ENCODE results near the gene IRAK1BP1. TPM values are rescaled to one million over a fixed set of nuclear protein-coding genes. Genes with fewer than 3 reads are reported as not detected.

IRAK1BP1 gene
- total and polyA plus RNA-seq, 2 donors from 2014 or later, result 6.1 to 6.6 TPM

GRCh38 chr6:78910010-78910409, 42.7 kb downstream of the IRAK1BP1 start:
- Histone ChIP-seq H3K9ac (ENCODE audit: low read length in 3 of 3) (no peak overlapping the region), H3K27me3 (ENCODE audit: control insufficient read depth, insufficient read depth, low read length) (no peaks in the 10 kb centered on the region), H3K4me3 (ENCODE audit: low read length in 3 of 3) (peak overlapping the region; percentile 35 to 66 (median 59)), H3K4me1 (ENCODE audit: control insufficient read depth in 2 of 3, insufficient read depth in 2 of 3, low read depth in 1 of 3, low read length in 3 of 3) (peaks cover 0 to 8% (median 0%) of the 10 kb centered on the region in 3 donors), H3K36me3 (ENCODE audit: control insufficient read depth in 2 of 3, insufficient read depth in 3 of 3, low read length in 3 of 3) (no peaks in the 10 kb centered on the region), H3K27ac (ENCODE audit: low read depth in 2 of 2, low read length in 2 of 2) (no peak overlapping the region), H3K9me3 (ENCODE audit: control insufficient read depth in 2 of 3, insufficient read depth in 1 of 3, low read length in 3 of 3) (no peaks in the 10 kb centered on the region)
- DNase-seq, result peak in 1 of 5 donors; percentile 6
- intact Hi-C loops (cut with DNase I), result no loop called here
- FAIRE-seq, result no peak
- no peak for TF ChIP-seq CTCF (IDR thresholded peaks at IDR 0.05; ENCODE audit: borderline replicate concordance, extremely low read depth, insufficient read depth)

GRCh38 chr6:78910591-78911171, 43.3 kb downstream of the IRAK1BP1 start:
- intact Hi-C loops (cut with DNase I), result no loop called here
- peak; percentile 21 to 60 (median 43) for DNase-seq
- TF ChIP-seq CTCF (IDR thresholded peaks at IDR 0.05; ENCODE audit: borderline replicate concordance, extremely low read depth, insufficient read depth), result no peak

GRCh38 chr6:78911218-78911940, 44.0 kb downstream of the IRAK1BP1 start:
- Histone ChIP-seq H3K36me3 (ENCODE audit: control insufficient read depth in 2 of 3, insufficient read depth in 3 of 3, low read length in 3 of 3) (no peaks in the 10 kb centered on the region), H3K9ac (ENCODE audit: low read length in 3 of 3) (no peak overlapping the region), H3K4me1 (ENCODE audit: control insufficient read depth in 2 of 3, insufficient read depth in 2 of 3, low read depth in 1 of 3, low read length in 3 of 3) (peaks cover 0 to 8% (median 0%) of the 10 kb centered on the region in 3 donors), H3K27me3 (ENCODE audit: control insufficient read depth, insufficient read depth, low read length) (no peaks in the 10 kb centered on the region), H3K9me3 (ENCODE audit: control insufficient read depth in 2 of 3, insufficient read depth in 1 of 3, low read length in 3 of 3) (no peaks in the 10 kb centered on the region), H3K27ac (ENCODE audit: low read depth in 2 of 2, low read length in 2 of 2) (no peak overlapping the region), H3K4me3 (ENCODE audit: low read length in 3 of 3) (peak overlapping the region in 2 of 3 donors; percentile 59 to 66)
- TF ChIP-seq CTCF (IDR thresholded peaks at IDR 0.05; ENCODE audit: borderline replicate concordance, extremely low read depth, insufficient read depth), result no peak
- intact Hi-C loops (cut with DNase I), result no loop called here
- FAIRE-seq (no peak), DNase-seq (peak in 2 of 5 donors; percentile 2 to 20)

More at GRCh38 chr6:78910591-78911171, 43.3 kb downstream of the IRAK1BP1 start:
- peak overlapping the region; percentile 35 to 66 (median 59) for H3K4me3 ChIP-seq (ENCODE audit: low read length in 3 of 3)
- no peaks in the 10 kb centered on the region for H3K36me3 ChIP-seq (ENCODE audit: control insufficient read depth in 2 of 3, insufficient read depth in 3 of 3, low read length in 3 of 3)
- H3K9me3 ChIP-seq (ENCODE audit: control insufficient read depth in 2 of 3, insufficient read depth in 1 of 3, low read length in 3 of 3), result no peaks in the 10 kb centered on the region
- no peak overlapping the region for H3K27ac ChIP-seq (ENCODE audit: low read depth in 2 of 2, low read length in 2 of 2)
- H3K27me3 ChIP-seq (ENCODE audit: control insufficient read depth, insufficient read depth, low read length), result no peaks in the 10 kb centered on the region
- peaks cover 0 to 8% (median 0%) of the 10 kb centered on the region in 3 donors for H3K4me1 ChIP-seq (ENCODE audit: control insufficient read depth in 2 of 3, insufficient read depth in 2 of 3, low read depth in 1 of 3, low read length in 3 of 3)
- H3K9ac ChIP-seq (ENCODE audit: low read length in 3 of 3), result peak overlapping the region in 1 of 3 donors; percentile 10
- no peak for FAIRE-seq
